ENCODE measurements around the gene SLC45A1.

GRCh38 chr1:8390707-8391106 is 72.8 kb downstream of the SLC45A1 start:
- TF ChIP-seq CTCF (IDR thresholded peaks at IDR 0.05) (no peak), POLR2A (IDR thresholded peaks at IDR 0.05) (no peak)

All from lower leg skin (tissue), 3 donors.